NCI-H446 treated with DMSO at 0.1 percent for 48 hours (cell line): ENCODE results near the gene ATF7IP.
"Not testable (repeated sequence)": the region's sequence is repeated elsewhere in the genome, so short reads cannot be mapped to it uniquely, and the experiment has no call there.

Experiments
- DNase-seq: peaks from one replicate; lab custom pipeline; 2025; lab: John Stamatoyannopoulos, UW

The ATF7IP gene

DNA sequence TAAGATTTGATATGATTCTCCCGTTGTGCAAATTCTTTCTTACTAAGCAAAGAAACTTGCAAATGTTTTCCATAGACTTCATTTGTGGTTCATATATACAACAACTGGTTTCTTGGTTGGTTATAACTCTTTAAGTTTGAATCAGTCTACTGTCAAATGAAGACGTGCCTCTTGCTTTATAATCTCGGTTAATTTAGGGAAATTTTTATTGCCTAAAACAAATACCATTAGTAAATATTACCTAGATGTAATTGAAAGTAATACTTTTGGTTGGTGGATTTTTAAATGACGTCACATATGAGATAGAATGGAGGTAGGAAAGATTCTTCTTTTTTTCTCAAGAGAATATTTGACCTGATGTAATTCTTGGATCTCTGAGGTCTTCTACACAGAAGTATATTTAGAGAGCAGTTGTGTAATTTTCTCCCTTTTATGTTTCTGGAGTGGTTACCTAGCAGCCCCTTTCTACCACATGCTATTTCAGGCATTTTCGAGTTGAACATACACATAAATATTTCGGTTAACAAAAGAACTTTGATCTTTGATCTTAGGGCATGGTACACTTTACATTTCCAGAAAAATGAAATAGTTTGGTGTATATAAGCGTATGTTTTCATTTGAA lies 1.7 kb downstream of the ATF7IP start:
- peak; percentile 23 for DNase-seq

DNA sequence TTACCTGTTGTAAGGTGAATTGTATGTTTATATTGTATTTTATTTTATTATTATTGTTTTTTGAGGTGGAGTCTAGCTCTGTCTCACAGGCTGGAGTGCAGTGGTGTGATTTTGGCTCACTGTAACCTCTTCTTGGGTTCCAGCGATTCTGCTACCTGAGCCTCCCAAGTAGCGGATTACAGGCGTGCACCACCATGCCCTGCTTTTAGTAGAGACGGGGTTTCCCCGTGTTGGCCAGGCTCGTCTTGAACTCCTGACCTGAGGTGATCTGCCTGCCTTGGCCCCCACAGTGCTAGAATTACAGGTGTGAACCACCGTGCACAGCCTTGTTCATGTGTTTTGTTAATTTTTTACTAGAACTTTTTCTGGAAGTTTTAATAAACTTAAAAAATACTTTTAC lies 3.8 kb downstream of the ATF7IP start:
- DNase-seq: no peak

DNA sequence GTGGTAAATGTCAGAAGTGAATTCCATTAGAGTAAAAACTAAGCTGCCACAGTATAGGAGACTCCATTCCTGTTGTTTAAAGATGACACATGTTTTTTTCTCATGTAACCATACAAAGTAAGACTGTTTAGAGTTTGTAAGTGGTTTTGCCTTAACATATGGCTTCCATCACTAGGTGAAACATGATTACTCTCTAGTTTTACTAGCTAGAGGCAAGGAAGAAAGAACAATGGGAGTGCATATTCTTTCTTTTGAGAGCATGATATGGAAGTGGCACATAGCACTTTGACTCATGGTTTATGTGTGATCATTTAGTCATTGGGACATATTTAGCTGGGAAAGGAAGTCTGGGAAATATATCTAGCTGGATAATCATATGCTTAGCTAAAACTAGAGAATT lies 7.7 kb downstream of the ATF7IP start:
- DNase-seq: no peak

DNA sequence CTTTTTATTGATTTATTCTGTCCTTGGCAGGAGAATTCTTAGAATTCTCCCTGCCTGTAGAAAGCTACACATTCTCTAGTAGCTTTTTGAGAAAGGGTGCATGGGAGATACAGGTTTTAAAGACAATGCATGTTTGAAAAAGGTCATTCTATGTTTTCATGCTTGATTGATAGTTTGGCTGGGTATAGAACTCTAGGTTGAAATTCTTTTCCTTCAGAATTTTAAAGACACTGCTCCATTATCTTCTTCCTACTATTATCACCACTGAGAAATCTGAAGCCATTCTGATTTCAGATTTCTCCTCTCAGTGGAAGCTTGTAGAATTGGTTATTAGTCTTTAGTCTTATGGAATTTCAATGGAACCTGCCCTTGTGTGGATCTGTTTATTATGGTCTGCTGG lies 14.0 kb downstream of the ATF7IP start:
- DNase-seq: no peak

DNA sequence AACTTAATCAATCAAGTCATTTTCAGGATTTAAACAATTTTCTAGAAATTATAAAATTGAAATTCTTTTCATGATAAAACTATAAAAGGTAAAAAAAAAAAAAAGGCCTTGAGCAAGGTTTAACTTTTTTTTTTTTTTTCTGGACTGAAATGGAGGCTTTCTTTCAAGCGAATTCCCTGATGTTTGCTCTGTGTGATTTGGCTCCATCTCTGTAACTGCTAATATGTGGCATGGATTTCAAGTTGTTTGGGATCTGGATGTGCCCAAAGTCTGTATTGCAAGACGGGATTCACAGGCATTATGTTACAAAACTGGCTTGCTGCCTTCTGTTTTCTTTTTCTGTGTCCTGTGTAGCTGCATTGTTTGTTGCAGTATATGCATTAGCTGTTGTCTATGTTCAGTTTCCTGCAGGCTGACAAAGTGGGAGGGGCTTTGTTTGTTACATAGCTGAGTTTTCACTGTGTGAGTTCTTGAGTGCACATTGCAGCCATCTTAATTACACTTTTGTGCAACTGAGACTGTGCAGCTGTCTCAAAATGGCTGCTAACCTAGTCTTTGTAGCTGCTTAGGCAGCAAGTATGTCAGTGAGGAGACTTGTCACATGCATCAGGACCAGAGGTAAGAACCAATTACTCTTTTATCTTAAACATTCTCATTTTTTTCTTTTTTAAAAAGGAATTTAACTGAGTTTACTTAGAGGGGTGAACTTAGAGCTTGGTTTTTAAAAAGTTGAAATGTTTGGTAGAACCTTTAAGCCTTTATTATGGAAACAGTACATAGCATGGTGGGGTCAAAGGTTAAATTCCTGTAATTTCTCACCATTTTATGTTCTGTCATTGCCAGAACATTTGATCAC lies 19.5 kb downstream of the ATF7IP start:
- DNase-seq: peak; percentile 89

DNA sequence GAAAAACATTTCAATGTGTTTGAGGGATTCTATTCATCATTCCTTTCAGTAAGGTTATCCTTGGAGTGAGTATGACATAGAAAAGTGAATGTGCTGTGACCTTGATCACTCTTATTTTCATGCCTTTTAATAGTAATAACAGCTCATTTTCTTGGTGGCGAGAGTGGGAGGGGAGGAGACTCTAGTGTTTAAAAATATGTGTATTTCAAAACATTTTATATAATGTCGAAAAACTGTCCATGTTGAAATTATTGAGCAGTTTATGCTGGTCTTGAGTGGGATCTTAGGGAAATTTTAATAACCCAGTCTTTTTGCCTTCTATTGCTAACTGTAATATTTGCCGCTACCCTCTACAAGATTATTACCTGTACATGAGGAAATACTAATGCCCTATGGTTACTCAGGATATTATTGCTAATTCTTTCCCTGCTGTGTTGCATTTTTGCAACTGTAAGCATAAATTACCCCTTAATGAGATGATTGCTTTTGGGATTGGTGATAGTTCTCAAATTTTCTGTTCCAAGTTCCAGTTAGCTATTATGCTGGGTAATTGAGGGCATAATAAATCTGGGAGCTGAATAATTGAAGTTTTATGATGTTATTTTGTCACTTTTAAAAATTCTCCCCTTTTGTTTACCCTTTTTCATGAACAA lies 21.9 kb downstream of the ATF7IP start:
- DNase-seq: no peak

DNA sequence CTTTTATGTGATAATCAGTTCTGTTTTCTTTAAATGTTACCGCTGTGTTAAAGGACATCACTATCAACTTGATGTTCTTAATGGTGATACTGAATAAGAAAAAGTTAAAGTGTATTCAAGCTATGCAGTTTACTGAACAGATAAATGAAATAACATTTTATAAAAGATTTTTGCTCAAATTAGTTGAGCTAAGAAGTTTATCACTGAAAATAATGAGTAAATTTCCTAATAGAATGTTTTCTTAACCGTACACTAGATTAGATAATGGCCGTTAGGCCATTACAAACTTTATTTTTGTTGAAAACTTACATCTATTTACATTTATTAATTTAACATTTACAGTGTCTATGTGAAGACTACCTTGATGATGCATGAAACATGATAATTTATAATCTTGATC lies 25.0 kb downstream of the ATF7IP start:
- no peak for DNase-seq

DNA sequence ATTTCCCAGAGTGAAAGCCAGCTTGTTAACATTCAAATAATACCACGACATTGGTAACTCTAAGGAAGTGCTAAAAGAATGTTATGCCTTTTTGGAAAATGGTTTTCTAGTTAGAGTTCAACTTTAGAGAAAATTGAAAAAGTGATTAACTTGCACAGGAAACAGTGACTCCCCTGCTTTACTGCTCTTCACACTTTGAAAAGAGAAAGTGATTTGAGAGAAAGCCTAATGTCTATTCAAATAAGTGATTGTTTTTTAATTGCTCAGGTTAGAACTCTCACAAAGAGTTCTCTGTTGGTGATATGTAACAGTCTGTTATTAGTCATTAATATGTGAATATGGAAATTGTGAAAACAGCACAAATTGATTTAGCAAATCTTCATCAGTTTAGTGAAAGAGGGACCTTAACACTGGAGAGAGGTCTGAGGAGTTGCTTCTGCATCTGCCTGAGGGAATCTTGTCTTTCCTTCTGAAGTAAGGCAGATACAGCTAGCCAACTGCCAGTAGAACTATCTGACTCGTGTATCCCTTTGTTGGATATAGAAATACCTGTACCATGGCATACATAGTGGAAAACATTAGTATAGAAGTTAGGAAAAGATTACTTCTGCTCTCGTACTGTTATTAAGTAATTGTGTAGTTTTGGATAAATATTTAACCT lies 25.5 kb downstream of the ATF7IP start:
- no peak for DNase-seq

DNA sequence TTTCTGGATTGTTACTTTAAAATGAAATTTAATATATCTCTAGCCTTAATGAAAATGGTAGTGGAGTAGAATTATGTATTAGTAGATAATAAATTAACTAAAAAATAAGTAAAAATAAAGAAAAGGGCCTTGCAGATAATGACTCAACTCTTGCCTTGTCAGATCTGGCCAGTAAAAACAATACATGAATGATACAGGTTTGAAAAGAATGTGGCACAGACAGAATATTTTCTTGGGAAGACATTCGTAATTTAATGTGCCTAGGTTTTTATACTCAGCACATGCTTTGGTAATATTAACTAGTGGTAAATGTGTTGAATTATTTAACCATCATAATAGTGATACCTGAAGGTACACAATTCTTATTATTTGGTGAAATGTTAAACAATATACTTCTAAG lies 28.3 kb downstream of the ATF7IP start:
- no peak for DNase-seq

DNA sequence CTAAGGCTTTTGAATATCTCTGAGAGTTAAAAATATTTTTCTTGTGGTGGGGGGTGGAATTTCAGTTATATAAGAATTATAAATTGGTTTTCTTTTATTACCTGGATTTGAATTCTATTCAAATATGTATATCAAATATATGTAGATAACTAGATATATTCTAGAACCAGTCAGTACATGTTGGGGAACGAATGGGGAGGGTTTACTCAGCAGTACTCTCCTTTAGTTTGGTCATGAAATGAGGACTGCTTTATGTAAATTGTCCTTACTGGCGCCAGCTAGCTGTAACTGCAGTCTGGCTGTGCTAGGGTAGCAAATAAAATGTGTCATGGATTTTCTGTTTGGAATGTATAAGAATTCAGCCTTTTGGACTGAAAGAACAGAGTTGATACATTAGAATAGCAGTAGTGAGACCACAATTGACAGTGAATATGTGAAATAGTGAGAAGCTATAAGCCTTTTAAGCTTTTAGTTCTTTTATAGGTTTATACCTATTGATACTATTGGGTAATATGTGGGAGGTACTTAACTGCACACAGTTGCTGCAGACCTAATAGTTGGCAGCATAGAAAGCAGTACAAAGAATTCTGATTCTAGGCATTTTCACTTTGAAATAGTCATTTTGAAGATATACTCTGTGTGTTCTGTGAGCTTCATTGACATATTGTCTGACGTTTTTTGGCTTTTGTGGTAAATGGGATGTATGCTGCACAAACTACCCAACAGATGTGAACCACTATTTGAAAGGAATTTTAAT lies 29.0 kb downstream of the ATF7IP start:
- peak; percentile 87 for DNase-seq

DNA sequence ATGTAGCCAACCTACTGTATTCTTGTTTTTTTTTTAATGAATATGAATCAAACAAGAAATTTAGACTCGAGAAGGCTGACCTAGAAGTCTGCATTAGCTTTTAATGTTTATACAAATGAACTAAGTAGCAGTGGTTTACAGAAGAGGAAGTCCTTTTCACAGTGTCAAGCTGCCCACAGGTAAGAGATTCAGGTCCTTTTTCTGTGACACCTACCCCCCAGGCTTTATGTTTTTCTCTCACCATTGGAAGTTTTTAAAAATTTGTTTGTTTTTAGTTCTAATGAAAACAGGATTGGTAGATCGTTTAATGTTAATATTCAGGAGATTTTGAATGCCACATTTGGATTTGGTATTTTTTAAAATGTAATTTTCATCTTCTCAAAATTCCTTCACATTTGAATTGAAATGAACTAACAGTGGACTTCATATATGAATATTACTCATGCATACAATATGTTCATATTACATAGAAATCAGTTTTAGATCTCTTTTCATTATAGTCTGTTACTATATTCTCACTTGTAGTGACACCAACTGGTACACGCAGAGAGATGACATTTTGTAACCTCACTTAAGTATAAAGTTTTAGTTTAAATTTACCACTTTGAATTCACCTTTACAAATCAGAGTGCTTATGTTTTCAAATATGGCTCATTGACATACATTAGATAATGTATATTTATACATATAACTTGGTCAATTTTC lies 29.7 kb downstream of the ATF7IP start:
- no peak for DNase-seq

DNA sequence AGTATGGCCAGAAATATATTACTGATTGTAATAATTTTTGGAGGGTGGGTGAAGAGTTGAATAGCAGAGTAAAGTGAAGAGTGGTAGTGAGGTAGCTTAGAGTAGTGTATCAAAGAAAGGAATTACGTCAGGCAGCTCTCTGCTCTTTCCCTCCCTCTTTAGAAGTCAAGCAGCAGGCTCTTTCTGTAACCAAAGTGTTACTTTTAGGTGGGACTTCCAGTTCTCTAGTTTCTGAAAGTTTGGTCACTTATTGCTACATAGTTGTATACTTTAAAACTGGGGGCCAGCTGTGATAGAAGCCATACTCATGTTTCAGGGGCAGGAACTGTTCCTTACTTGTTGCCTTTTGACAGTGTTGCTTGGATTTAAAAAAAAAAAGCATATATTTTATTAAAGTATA lies 30.6 kb downstream of the ATF7IP start:
- DNase-seq: no peak

DNA sequence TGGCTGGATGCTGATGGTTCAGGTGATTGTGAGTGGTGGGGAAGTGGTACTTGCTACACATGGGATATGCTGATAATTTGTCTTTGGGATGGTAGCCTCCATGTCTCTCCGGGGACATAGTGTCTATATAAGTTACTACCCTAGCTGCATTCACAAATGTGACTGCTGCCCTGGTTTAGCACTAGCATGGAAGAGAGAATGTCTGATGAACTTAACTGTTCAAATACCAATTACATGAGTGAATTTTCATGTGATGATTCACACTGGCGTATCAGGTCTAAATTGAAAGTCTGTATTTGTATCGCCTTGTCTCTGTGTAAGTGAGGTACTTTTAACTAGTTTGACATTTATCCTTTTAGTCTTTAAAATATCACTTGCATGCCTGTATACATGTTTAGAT lies 34.4 kb downstream of the ATF7IP start:
- no peak for DNase-seq

DNA sequence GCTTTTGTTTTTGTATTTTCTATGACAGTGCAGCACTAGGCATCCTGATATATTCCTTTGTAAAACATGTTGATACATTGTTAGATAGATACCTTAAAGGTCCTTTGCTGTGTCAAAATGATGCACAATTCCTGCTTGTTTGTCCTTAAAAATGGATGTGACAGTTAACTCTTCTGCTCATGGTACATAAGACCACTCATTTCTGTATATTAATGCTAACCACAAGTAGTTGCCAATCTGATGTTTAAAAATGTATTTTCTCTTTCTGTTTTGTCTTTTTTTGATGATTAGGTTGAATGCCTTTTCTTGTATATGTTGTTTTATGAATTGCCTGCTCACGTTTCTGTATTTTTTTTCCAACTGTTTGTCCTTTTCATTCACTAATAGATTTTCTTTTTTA lies 35.1 kb downstream of the ATF7IP start:
- DNase-seq: no peak

DNA sequence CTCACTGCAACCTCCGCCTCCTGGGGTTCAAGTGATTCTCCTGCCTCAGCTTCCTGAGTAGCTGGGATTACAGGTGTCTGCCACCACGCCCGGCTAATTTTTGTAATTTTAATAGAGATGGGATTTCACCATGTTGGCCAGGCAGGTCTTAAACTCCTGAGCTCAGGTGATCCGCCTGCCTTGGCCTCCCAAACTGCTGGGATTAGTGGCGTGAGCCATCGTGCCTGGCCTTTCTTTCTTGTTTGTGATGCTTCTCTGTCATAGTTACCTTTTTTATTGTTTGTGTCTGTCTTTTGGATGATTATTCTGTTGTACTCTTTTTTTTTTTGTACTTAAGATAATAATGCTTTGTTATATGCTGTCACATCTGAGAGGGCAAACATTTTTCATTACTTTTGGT lies 35.8 kb downstream of the ATF7IP start:
- DNase-seq: not testable (repeated sequence)

DNA sequence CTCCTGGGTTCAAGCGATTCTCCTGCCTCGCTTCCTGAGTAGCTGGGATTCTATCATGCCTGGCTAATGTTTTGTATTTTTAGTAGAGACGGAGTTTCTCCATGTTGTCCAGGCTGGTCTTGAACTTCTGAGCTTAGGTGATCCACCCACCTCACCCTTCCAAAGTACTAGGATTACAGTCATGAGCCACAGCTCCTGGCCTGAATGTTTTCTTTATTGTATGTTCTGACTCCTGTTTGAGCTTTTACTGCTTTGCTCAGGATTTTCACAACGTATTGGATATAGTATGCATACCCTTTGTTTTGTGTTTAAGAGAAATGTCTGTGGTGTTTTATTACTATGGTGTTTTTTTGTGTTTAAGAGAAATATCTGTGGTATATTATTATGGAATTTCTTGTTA lies 37.2 kb downstream of the ATF7IP start:
- no peak for DNase-seq

DNA sequence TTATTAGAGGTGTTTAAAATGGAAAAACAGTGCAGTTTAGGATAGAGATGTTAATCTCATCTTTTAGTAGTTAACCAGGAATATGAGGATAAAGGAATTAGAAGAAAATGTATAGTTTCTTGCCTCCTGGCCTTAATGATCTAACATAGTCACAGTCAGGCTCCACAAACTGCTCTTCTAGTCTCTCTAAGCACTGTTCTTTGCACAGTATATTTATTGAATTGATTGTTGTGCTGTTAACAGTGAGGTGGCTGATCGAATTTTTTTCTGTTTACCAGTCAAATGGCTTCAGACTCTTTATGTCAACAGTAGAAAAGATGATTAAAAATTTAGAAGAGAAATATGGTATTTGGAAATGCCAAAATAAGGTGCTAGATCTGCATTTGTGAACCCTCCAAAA lies 37.8 kb downstream of the ATF7IP start:
- DNase-seq: peak; percentile 51

DNA sequence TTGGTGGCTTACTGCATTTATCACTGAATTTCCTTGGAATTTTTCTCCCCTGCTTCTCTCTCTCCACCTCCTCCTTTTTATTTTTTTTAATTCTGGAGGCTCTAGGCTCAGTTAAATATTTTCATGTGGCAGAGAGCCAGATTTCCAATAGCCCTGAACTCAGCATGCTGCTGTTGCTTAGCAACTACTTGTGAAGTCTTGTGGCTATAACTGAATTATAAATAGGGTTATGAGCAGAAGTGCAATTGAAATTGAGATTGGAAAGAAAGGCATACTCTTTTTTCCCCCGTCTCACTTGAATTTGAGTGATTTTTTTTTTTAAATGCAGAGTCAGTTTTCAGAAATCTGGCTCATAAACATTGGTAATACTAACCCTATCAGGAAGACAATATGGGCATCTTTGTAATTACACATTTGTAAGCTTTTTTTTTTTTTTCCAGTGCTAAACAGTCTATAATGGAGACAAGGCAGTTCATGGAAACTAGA lies 38.3 kb downstream of the ATF7IP start:
- DNase-seq: peak; percentile 94

DNA sequence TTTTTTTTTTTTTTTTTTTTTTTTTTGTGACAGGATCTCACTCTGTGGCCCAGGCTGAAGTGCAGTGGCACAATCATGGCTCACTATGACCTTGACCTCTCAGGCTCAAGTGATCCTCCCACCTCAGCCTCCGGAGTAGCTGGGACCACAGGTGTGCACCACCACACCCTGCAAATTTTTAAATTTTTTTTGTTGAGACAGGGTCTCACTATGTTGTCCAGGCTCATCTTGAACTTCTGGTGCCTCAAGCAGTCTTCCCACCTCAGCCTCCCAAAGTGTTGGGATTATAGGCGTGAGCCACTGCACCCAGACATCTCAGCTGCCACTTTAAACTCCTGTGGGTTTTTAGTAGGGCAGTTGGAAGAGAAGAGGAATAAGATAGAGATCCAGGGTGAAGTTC lies 39.9 kb downstream of the ATF7IP start:
- not testable (repeated sequence) for DNase-seq

DNA sequence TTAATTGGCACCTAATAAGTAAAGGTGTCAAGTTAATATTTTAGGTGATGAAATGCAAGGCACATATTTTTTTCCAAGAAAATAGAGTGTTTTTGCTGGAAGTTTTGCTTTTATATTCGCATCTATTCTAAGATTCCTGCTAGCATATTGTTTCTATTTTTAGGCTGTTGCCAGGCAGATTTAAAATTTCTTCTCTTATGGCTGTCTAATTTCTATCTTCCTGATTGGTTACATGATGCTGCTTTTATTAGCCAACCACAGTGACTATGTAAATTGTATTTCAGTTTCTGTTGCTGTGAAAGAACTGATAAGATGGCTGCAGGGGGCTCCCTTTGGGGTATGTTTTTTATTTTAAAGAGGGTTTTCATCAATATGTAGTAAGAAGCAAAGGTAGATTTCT lies 42.7 kb downstream of the ATF7IP start:
- DNase-seq: no peak

DNA sequence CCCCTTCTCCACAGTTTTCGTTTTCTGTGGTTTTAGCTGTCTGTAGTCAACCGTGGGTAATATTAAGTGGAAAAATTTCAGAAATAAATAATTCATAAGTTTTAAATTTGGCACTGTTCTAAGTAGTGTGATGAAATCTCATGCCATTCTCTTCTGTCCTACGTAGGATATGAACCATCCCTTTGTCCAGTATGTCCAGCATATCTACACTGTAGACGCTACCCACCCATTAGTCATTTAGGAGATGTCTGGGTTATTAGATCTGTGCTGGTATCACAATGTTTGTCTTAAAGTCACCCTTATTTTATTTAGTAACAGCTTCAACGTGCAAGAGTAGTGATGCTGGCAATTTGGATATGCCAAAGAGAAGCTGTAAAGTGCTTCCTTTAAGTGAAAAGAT lies 44.7 kb downstream of the ATF7IP start:
- no peak for DNase-seq
